HepG2 (cell line): ENCODE results near the gene BBC3. TPM values are rescaled to one million over a fixed set of nuclear protein-coding genes. Genes with fewer than 3 reads are reported as not detected.

Experiments used
- AHDC1 ChIP-seq: sonication (generic); formaldehyde crosslinking; IDR thresholded peaks from 2 replicates; pipeline ENCODE4 v1.5.1; 2020; ENCODE audit warnings: mild to moderate bottlenecking, missing genetic modification reagents, borderline replicate concordance
- DNMT1 ChIP-seq: sonication (generic); formaldehyde crosslinking; IDR thresholded peaks from 2 replicates; pipeline ENCODE4 v1.5.1; 2020; ENCODE audit warnings: mild to moderate bottlenecking, missing genetic modification reagents
- HDAC6 ChIP-seq: fragments of 200-600 bp; sonication (generic); IDR thresholded peaks from 2 replicates; pipeline ENCODE4 v1.7.0; 2017; ENCODE audit warnings: mild to moderate bottlenecking, antibody characterized with exemption, low read length, low read depth
- PAXIP1 ChIP-seq: sonication (generic); formaldehyde crosslinking; conservative IDR thresholded peaks from 2 replicates; pipeline ENCODE4 v1.4.0; 2020; ENCODE audit warnings: mild to moderate bottlenecking, missing genetic modification reagents, moderate library complexity
- REL ChIP-seq: sonication (generic); formaldehyde crosslinking; conservative IDR thresholded peaks from 2 replicates; pipeline ENCODE4 v1.8.0; 2022; ENCODE audit warnings: mild to moderate bottlenecking, missing genetic modification reagents, moderate library complexity
- RORA ChIP-seq: sonication (generic); formaldehyde crosslinking; IDR thresholded peaks from 2 replicates; pipeline ENCODE4 v1.5.0; 2020; ENCODE audit warnings: mild to moderate bottlenecking, missing genetic modification reagents, moderate library complexity
- TAF15 ChIP-seq: fragments of 200-400 bp; formaldehyde crosslinking; IDR thresholded peaks from one replicate; pipeline ENCODE4 v1.6.1; 2018; ENCODE audit warnings: mild to moderate bottlenecking, low read depth, low read length; ENCODE audit not compliant: poor library complexity, severe bottlenecking
- TCF7L2 ChIP-seq: IDR thresholded peaks from 2 replicates; pipeline ENCODE4 v1.6.1; 2011; ENCODE audit warnings: mild to moderate bottlenecking, low read depth, low read length, moderate library complexity
- ZFP36L1 ChIP-seq: sonication (generic); formaldehyde crosslinking; IDR thresholded peaks from 2 replicates; pipeline ENCODE4 v1.8.0; 2022; ENCODE audit warnings: mild to moderate bottlenecking, missing genetic modification reagents, moderate library complexity
- ZNF660 ChIP-seq: sonication (generic); formaldehyde crosslinking; IDR thresholded peaks from 2 replicates; pipeline ENCODE4 v1.5.1; 2020; ENCODE audit warnings: mild to moderate bottlenecking, low read depth, missing genetic modification reagents, borderline replicate concordance
- polyA plus RNA-seq, 8 experiments: library from polyadenylated mRNA; depleted of rRNA in 3 of 8; stranded (reverse) in 7 of 8; unstranded in 1 of 8; fragments of >200 nt; fragmentation: Illumina TruSeq in 4 of 8; extraction: Trizol in 4 of 8; gene quantifications; 2 replicates each; pipeline versions ENCODE4 v1.2.1 to v1.2.3, GENCODE V29; 2011 to 2016; ENCODE audit warnings: low read depth in 4 of 8, missing spikeins in 1 of 8, mixed read lengths in 1 of 8; ENCODE audit not compliant: insufficient read depth in 1 of 8
- total RNA-seq, 5 experiments: library from RNA; depleted of rRNA; stranded (reverse); fragments of >200 nt; fragmentation: Illumina TruSeq; extraction: Trizol; gene quantifications; 2 replicates each; pipeline ENCODE4 v1.2.3, GENCODE V29; 2016; ENCODE audit warnings: low read depth in 1 of 5
- TF ChIP-seq, protein P1 (sequence below): sonication (generic); formaldehyde crosslinking; IDR thresholded peaks from 2 replicates; pipeline ENCODE4 v1.5.0; 2020; ENCODE audit warnings: missing genetic modification reagents
- TF ChIP-seq, protein P2 (sequence below): sonication (generic); formaldehyde crosslinking; IDR thresholded peaks from 2 replicates; pipeline ENCODE4 v1.4.0; 2020; ENCODE audit warnings: mild to moderate bottlenecking, missing genetic modification reagents, borderline replicate concordance
- TF ChIP-seq, protein P3 (sequence below): sonication (generic); formaldehyde crosslinking; IDR thresholded peaks from 2 replicates; pipeline ENCODE4 v1.5.1; 2020; ENCODE audit warnings: missing genetic modification reagents, mild to moderate bottlenecking, borderline replicate concordance

The BBC3 gene
- total and polyA plus RNA-seq, 2 of the 13 experiments (the other 11 are each of a cell fraction or from before 2014, with no cell fraction given): 6.1 to 8.8 TPM

GRCh38 chr19:47231215-47232054 lies 436 bp upstream of the BBC3 start (continued):
- TF ChIP-seq, protein P1, sequence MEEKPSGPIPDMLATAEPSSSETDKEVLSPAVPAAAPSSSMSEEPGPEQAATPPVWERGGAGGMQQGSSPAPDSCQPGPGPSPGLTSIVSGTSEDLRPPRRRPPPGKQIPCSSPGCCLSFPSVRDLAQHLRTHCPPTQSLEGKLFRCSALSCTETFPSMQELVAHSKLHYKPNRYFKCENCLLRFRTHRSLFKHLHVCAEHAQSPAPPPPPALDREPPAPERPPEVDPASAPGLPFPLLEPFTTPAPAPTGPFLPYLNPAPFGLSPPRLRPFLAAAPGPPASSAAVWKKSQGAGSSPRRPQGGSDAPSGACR: peak; percentile 83; the same call in 1 of the 2 replicates
- no peak for TF ChIP-seq HDAC6
- TF ChIP-seq AHDC1 (CRISPR knock-in tag): no peak
- TF ChIP-seq RORA (CRISPR knock-in tag): no peak
- TF ChIP-seq, protein P2, sequence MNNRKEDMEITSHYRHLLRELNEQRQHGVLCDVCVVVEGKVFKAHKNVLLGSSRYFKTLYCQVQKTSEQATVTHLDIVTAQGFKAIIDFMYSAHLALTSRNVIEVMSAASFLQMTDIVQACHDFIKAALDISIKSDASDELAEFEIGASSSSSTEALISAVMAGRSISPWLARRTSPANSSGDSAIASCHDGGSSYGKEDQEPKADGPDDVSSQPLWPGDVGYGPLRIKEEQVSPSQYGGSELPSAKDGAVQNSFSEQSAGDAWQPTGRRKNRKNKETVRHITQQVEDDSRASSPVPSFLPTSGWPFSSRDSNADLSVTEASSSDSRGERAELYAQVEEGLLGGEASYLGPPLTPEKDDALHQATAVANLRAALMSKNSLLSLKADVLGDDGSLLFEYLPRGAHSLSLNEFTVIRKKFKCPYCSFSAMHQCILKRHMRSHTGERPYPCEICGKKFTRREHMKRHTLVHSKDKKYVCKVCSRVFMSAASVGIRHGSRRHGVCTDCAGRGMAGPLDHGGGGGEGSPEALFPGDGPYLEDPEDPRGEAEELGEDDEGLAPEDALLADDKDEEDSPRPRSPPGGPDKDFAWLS: no peak
- TF ChIP-seq ZNF660 (CRISPR knock-in tag): no peak
- TF ChIP-seq TCF7L2: no peak
- TF ChIP-seq DNMT1 (CRISPR knock-in tag): no peak
- peak; percentile 77 for TF ChIP-seq REL (CRISPR knock-in tag)
- TF ChIP-seq TAF15: no peak
- TF ChIP-seq ZFP36L1 (CRISPR knock-in tag): peak; percentile 73; the same call in 1 of the 2 replicates
- peak; percentile 54 for TF ChIP-seq PAXIP1 (CRISPR knock-in tag)
- TF ChIP-seq, protein P3, sequence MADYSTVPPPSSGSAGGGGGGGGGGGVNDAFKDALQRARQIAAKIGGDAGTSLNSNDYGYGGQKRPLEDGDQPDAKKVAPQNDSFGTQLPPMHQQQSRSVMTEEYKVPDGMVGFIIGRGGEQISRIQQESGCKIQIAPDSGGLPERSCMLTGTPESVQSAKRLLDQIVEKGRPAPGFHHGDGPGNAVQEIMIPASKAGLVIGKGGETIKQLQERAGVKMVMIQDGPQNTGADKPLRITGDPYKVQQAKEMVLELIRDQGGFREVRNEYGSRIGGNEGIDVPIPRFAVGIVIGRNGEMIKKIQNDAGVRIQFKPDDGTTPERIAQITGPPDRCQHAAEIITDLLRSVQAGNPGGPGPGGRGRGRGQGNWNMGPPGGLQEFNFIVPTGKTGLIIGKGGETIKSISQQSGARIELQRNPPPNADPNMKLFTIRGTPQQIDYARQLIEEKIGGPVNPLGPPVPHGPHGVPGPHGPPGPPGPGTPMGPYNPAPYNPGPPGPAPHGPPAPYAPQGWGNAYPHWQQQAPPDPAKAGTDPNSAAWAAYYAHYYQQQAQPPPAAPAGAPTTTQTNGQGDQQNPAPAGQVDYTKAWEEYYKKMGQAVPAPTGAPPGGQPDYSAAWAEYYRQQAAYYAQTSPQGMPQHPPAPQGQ (CRISPR knock-in tag): no peak
